Effector memory CD4-positive, alpha-beta T cell (primary cell): ENCODE data around the gene TGFB3.

Source experiments
- DNase-seq, 3 donors: peaks; one replicate each; pipeline ENCODE4 v3.0.0-alpha.2; 2020
- H3K27ac ChIP-seq: 2 replicates; pipeline ENCODE4 v1.7.0; 2013; ENCODE audit warnings: mild to moderate bottlenecking, low read length, moderate library complexity; ENCODE audit not compliant: insufficient read depth, poor library complexity, severe bottlenecking
- H3K27me3 ChIP-seq: replicated peaks from 2 replicates; pipeline ENCODE4 v1.7.0; 2013; ENCODE audit warnings: mild to moderate bottlenecking, low read length; ENCODE audit not compliant: insufficient read depth, control insufficient read depth, poor library complexity, severe bottlenecking
- H3K36me3 ChIP-seq: 2 replicates; pipeline ENCODE4 v1.7.0; 2013; ENCODE audit warnings: mild to moderate bottlenecking, low read length, moderate library complexity; ENCODE audit not compliant: control insufficient read depth, insufficient read depth
- H3K4me1 ChIP-seq: 2 replicates; pipeline ENCODE4 v1.7.0; 2013; ENCODE audit warnings: low read length, mild to moderate bottlenecking; ENCODE audit not compliant: control insufficient read depth, insufficient read depth, poor library complexity, severe bottlenecking
- H3K4me3 ChIP-seq: 2 replicates; pipeline ENCODE4 v1.7.0; 2013; ENCODE audit warnings: low read length, low read depth, mild to moderate bottlenecking; ENCODE audit not compliant: insufficient read depth, poor library complexity, severe bottlenecking
- H3K9me3 ChIP-seq: 2 replicates; pipeline ENCODE4 v1.7.0; 2013; ENCODE audit warnings: mild to moderate bottlenecking, low read length, moderate library complexity; ENCODE audit not compliant: control insufficient read depth

TGFB3 gene

GRCh38 chr14:75979071-75979571 is 2.7 kb downstream of the TGFB3 start:
- no peaks in the 10 kb centered on the region for H3K9me3 ChIP-seq
- no peak overlapping the region for H3K27ac ChIP-seq
- H3K36me3 ChIP-seq = no peaks in the 10 kb centered on the region
- no peaks in the 10 kb centered on the region for H3K27me3 ChIP-seq
- DNase-seq = no peak
- peaks cover 10% of the 10 kb centered on the region for H3K4me1 ChIP-seq
- H3K4me3 ChIP-seq = no peak overlapping the region

- Histone ChIP-seq H3K36me3 (no peaks in the 10 kb centered on the region), H3K27ac (no peak overlapping the region), H3K4me1 (peaks cover 10% of the 10 kb centered on the region), H3K9me3 (no peaks in the 10 kb centered on the region), H3K27me3 (no peaks in the 10 kb centered on the region), H3K4me3 (no peak overlapping the region)
- DNase-seq = no peak
Observed at GRCh38 chr14:75978249-75978731, 3.5 kb downstream of the TGFB3 start.

- Histone ChIP-seq H3K4me3 (no peak overlapping the region), H3K27ac (no peak overlapping the region)
Observed at GRCh38 chr14:75977582-75977943, 4.2 kb downstream of the TGFB3 start.

GRCh38 chr14:75976826-75977581 is 4.8 kb downstream of the TGFB3 start:
- DNase-seq = no peak
- H3K27ac ChIP-seq = no peak overlapping the region

More at GRCh38 chr14:75977582-75977943, 4.2 kb downstream of the TGFB3 start:
- peaks cover 10% of the 10 kb centered on the region for H3K4me1 ChIP-seq
- no peaks in the 10 kb centered on the region for H3K9me3 ChIP-seq
- no peak for DNase-seq
- H3K36me3 ChIP-seq = no peaks in the 10 kb centered on the region
- H3K27me3 ChIP-seq = no peaks in the 10 kb centered on the region

GRCh38 chr14:75972801-75973421 is 8.9 kb downstream of the TGFB3 start:
- H3K4me1 ChIP-seq = no peaks in the 10 kb centered on the region
- H3K36me3 ChIP-seq = no peaks in the 10 kb centered on the region
- H3K27me3 ChIP-seq = no peaks in the 10 kb centered on the region
- no peaks in the 10 kb centered on the region for H3K9me3 ChIP-seq
- H3K27ac ChIP-seq = no peak overlapping the region
- no peak overlapping the region for H3K4me3 ChIP-seq
- DNase-seq = no peak

More at GRCh38 chr14:75976826-75977581, 4.8 kb downstream of the TGFB3 start:
- Histone ChIP-seq H3K27me3 (no peaks in the 10 kb centered on the region), H3K36me3 (no peaks in the 10 kb centered on the region), H3K4me3 (no peak overlapping the region), H3K9me3 (no peaks in the 10 kb centered on the region), H3K4me1 (peaks cover 10% of the 10 kb centered on the region)

GRCh38 chr14:75971509-75971908 is 10.3 kb downstream of the TGFB3 start:
- DNase-seq = no peak
- no peaks in the 10 kb centered on the region for H3K4me1 ChIP-seq
- no peak overlapping the region for H3K27ac ChIP-seq
- H3K27me3 ChIP-seq = no peaks in the 10 kb centered on the region
- no peak overlapping the region for H3K4me3 ChIP-seq
- H3K36me3 ChIP-seq = no peaks in the 10 kb centered on the region
- no peaks in the 10 kb centered on the region for H3K9me3 ChIP-seq

GRCh38 chr14:75970989-75971388 is 10.8 kb downstream of the TGFB3 start:
- H3K4me1 ChIP-seq = no peaks in the 10 kb centered on the region
- H3K27me3 ChIP-seq = no peaks in the 10 kb centered on the region
- no peak for DNase-seq
- H3K27ac ChIP-seq = no peak overlapping the region
- no peaks in the 10 kb centered on the region for H3K9me3 ChIP-seq
- no peak overlapping the region for H3K4me3 ChIP-seq
- H3K36me3 ChIP-seq = no peaks in the 10 kb centered on the region

GRCh38 chr14:75969891-75970290 is 11.9 kb downstream of the TGFB3 start:
- DNase-seq = no peak
- H3K4me1 ChIP-seq = no peaks in the 10 kb centered on the region
- no peak overlapping the region for H3K4me3 ChIP-seq
- no peak overlapping the region for H3K27ac ChIP-seq
- H3K36me3 ChIP-seq = no peaks in the 10 kb centered on the region
- no peaks in the 10 kb centered on the region for H3K27me3 ChIP-seq
- no peaks in the 10 kb centered on the region for H3K9me3 ChIP-seq

GRCh38 chr14:75969126-75969525 is 12.7 kb downstream of the TGFB3 start:
- Histone ChIP-seq H3K9me3 (no peaks in the 10 kb centered on the region), H3K36me3 (no peaks in the 10 kb centered on the region), H3K4me3 (no peak overlapping the region), H3K4me1 (no peaks in the 10 kb centered on the region), H3K27ac (no peak overlapping the region), H3K27me3 (no peaks in the 10 kb centered on the region)
- no peak for DNase-seq

- Histone ChIP-seq H3K9me3 (no peaks in the 10 kb centered on the region), H3K36me3 (no peaks in the 10 kb centered on the region), H3K27ac (no peak overlapping the region), H3K27me3 (no peaks in the 10 kb centered on the region), H3K4me3 (no peak overlapping the region), H3K4me1 (no peaks in the 10 kb centered on the region)
- no peak for DNase-seq
Observed at GRCh38 chr14:75968456-75968855, 13.3 kb downstream of the TGFB3 start.
